ENCODE data around the gene MGST3.
A peak's percentile ranks its signal among the peaks of the same experiment; 100 is the strongest.
"Not testable (repeated sequence)": the region's sequence is repeated elsewhere in the genome, so short reads cannot be mapped to it uniquely, and the experiment has no call there.

The MGST3 gene

DNA sequence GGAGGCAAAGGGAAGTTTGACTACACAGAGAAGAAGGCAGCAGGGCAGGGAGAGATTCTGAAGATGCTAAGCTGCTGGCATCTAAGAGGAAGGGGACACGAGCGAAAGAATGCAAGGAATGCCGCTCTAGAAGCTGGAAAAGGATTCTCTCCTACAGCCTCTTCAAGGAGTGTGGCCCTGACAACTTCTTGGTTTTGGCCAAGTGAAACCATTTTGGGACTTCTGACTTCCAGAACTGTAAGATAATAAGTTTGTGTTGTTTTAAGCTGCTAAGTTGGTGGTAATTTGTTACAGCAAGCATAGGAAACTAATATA lies 28.5 kb downstream of the MGST3 start:
- DNase-seq: no peak

DNA sequence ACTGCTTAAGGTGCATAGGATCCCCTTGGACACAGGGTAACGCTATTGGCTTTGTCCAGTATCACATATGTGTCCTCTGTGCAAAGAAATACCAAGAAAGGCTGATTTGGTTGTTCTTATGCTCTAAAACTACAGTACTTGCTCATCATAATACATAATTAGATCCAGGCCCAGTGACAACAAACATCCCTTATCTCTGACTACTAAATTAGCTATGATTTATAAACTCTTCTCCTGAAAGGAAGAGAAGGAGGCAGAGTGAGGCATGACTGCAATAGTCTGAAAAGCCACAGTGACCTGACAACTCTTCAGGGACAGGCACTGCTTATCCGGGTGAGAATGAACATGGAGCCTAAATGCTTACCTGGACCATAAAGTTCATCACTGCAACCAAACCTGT lies 30.7 kb downstream of the MGST3 start:
- DNase-seq: no peak

DNA sequence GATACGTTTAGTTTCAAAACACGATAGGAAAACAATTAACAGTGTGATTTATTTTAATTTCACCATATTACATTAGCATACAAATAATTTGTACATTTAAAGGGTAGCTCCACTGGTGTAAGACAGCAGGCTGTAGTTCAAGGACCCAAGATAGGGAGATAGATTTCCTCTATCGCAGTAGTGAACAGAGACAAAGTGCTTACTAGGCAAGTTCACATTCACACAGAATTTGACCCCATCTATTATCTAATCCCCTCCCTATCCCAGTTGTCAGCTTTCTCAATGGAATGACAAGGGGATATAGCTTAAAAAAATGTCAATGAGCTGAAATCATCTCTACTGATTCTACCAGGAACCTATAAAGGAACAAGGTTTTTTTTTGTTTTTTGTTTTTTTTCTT lies 31.2 kb downstream of the MGST3 start:
- DNase-seq: no peak

DNA sequence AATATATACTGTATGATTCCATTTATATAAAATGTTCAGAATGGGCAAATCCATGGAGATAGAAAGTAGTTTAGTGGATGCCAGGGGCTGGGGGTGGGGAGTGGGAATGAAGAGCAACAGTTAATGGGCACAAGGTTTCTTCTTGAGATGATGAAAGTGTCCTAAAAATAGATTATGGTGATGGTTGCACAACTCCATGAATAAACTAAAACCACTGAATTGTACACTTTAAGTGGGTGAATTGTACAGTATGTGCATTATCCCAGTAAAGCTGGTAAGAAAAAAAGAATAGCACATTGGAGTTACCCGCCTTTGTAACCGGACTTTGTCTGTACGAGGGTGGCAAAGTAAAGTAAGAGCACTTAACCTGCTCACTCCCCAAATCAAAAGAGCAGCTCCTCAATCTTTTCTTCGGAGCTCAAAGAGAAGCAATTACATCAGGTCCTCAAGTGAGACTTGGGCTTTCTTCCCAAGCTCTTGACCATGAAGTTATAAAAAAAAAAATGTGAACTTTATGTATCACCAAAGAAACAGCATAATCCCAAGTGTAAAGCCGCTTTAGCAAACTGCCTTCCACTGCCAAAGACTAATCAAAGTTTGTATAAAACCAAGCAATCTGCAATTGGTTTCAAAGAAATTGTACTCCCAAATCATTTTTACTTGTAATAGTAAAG lies 35.3 kb downstream of the MGST3 start:
- no peak for DNase-seq

DNA sequence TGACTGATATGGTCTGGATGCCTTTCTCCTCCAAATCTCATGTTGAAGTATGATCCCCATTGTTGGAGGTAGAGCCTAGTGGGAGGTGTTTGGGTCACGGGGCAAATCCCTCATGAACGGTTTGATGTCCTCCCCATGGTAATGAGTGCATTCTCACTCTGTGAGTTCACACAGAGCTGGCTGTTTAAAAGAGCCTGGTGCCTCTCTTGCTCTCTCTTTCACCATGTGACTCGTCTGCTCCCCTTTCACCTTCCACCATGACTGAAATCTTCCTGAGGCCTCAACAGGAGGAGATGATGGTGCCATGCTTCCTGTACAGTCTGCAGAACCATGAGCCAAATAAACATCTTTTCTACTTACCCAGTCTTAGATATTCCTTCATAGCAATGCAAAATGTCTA lies 37.1 kb downstream of the MGST3 start:
- DNase-seq: no peak

DNA sequence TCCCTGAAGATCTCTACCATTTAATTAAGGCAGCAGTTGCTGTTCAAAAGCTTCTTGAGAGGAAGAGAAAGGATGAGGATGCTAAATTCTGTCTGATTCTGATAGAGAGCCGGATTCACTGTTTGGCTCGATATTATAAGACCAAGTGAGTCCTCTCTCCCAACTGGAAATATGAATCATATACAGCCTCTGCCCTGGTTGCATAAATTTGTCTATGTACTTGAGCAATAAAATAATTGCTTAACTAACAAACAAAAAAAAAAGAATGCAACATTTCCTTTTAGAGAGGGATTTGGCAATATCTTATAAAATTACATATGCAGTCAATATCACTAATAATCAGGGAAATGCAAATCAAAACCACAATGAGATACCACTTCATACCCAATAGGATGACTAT lies 40.5 kb downstream of the MGST3 start:
- no peak for DNase-seq

DNA sequence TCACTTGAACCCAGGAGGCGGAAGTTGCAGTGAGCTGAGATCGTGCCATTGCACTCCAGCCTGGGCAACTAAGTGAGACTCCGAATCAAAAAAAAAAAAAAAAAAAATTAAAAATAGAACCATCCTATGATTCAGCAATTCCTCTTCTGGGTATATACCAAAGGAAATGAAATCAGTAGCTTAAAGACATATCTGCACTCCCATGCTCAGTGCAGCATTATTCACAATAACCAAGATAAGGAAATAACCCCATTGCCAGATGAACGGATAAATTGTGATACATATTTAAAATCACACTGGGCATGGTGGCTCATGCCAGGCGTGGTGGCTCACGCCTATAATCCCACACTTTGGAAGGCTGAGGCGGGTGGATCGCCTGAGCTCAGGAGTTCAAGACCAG lies 43.6 kb downstream of the MGST3 start:
- no peak for DNase-seq

DNA sequence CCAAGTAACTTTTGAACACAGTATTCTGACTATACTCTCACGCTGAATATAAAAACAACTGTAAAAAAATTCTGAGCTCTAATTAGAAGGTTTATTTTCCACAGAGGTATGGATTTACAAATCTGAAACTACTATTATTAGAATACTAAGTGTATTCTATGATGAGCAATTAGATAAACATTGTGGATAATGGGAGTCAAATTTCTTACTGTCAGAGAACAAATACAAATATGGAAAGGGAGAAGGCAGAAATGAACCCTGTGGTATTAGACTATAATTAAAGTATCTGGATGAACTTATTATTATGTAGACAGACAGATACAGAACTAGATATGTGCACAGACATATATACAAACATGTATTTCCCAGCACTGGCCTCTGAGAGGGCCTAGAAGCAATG lies 44.8 kb downstream of the MGST3 start:
- DNase-seq: no peak

DNA sequence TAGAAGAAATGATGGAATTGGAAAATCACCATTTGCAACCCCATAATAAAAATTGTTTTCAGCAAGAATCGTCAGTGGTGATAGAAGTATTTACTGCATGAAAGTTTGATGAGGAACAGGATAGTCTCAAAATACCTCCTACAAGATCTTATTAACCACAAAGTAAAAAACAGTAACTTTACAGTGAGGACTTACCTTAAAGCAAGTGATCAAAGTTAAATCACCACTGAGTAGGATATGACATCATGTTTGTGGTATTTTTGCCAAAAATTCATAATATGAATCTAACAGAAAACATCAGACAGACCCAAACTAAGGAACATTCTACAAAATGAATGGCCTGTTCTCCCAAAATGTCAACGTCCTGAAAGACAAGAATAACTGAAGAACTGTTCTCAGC lies 47.5 kb downstream of the MGST3 start:
- no peak for DNase-seq

DNA sequence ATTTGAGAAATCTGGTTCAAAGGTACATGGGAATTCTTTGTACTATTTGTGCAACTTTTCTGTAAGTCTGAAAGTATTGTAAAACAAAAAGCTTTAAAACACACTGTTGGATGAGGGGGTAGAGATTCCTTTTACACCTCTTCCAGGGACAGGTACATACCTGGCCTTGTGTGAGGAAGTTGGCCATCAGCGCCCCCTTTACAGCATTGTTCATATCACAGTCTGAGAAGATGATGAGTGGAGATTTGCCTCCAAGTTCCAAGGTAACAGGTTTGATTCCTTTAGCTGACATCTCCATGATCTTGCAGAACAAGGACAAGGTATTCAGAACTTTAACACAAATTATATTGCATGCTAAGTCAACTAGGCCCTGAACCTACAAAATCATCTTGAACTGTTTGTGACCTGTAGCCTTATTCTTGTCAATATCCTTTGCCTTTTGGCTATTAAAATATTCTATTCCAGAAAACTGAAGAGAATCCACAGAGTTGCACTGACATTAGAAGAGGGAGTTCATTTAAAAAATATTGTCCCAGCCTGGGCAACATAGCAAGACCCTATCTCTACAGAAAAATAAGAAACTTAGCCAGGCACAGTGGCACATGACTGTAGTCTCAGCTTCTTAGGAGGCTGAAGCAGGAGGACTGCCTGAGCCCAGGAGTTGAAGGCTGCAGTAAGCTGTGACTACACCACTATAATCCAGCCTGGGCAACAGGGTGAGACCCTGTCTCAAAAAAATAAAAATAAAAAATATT lies 48.4 kb downstream of the MGST3 start:
- DNase-seq: no peak

DNA sequence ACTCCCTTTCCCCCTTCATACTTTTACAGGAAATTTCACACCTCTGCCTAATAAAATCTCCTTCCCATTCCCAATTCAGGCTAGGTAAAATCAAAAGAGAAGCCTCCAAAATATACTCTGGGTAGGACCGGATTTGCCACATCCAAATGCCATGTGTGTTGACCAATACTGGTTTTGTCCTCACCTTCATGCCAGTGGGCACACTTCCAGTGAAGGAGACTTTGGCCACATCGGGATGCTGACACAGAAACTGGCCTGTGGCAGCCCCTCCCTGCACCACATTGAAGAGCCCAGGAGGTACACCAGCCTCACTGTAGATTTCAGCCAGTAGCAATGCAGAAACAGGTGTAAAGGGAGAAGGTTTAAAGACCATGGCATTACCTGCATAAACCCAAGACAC lies 49.3 kb downstream of the MGST3 start:
- DNase-seq: no peak

DNA sequence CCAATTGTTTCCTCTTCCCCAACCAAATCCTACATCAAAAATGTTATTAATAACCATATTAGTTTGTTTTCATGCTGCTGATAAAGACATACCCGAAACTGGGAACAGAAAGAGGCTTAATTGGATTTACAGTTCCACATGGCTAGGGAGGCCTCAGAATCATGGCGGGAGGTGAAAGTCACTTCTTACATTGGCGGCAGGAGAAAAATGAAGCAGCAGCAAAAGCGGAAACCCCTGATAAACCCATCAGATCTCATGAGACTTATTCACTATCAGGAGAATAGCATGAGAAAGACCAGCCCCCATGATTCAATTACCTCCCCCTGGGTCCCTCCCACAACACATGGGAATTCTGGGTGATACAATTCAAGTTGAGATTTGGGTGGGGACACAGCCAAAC lies 49.7 kb downstream of the MGST3 start:
- DNase-seq: not testable (repeated sequence)

DNA sequence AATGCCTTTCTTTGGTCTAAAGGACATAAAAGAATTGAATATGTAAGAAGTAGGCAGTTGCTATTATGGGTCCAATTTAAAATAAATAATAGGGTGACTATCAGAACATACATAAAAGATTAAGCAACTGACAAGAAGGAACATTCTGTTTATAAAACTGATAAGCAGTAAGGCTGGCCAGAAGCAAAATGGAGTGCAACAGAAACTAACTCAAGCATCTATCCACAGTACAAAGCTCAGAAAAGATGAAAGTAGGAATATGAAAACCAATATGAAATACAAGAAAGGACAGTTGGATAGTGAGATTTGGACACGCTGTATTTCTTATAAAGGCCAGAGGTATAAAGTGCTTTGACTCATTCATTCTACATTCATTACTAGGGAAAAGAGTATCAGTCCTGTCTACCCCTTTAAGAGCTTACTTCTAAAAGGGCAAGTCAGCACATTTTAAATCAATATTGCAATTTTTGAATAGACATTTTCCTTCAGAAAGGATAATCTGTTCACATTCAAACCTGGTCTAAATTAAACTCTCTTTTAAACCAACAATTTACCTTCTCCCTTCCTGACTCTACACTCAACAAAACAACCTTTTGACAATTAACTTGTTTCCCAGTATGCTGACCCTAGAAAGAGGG lies 52.9 kb downstream of the MGST3 start:
- no peak for DNase-seq

DNA sequence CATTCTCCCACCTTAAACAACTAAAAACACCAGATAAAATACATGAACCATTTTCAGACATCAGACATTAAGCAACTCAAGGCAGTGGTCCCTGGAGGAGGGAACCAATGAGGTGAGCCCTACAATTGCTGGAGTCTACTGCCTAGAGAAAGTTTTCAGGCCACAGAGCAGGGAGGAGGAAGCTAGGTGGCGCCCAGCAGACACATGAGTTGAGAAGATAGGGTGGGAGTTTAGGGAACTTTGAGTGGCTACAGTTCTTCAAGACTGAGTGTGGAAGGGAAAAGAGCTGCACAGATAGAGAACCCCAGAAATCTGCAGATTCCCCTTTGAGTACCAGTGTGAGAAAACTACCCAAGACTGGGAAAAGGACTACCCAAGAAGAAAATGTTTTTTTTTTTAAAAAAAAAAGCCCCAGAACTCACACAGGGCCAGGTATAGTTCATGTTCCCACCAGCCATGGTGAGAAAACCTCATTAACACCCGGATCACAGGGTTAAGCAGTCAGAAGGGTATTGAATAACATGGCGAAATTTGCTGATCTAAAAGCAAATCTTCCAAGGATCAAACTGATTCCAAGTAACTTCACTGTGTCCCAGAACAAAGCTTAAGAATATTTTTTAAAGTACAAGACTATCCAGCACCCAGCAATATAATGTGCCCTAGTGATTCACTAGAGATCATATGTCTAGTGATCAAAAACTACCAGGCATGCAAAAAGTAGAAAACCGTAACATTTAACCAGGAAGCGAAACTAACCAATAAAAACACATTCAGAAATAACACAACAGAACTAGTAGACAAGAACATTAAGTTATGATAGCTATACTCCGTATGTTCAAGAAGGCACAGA lies 55.3 kb downstream of the MGST3 start:
- no peak for DNase-seq

DNA sequence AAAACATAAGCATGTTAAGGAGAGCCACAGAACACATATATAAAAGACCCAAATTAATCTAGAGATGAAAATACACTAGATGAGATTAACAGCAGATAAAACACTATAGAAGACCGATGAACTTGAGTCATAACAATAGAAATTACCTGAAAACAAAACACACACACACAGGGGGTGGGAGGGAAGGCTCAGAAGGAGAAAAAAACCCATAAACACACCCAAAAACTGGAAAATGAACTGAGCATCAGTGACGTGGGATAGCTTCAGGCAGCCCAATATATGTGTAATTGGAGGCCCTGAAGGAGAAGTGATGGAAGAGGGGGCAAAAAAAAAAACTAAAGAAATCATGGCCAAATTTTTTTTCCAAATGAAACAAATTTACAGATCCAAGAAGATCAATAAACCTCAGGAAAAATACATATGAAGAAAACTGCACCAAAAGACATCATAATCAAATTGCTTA lies 56.0 kb downstream of the MGST3 start:
- DNase-seq: no peak

DNA sequence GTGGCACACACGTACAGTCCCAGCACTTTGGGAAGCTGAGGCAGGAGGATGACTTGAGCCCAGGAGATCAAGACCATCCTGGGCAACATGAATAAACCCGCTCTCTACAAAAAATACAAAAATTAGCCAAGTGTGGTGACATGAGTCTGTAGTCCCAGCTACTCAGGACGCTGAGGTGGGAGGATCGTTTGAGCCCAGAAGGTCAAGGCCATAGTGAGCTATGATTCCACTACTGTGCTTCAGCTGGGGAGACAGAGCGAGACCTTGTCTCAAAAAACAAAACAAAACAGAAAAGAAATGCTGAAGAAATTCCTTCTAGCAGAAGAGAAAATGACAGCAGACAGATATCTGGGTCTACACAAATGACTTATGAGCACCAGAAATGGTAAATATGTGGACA lies 57.0 kb downstream of the MGST3 start:
- no peak for DNase-seq

DNA sequence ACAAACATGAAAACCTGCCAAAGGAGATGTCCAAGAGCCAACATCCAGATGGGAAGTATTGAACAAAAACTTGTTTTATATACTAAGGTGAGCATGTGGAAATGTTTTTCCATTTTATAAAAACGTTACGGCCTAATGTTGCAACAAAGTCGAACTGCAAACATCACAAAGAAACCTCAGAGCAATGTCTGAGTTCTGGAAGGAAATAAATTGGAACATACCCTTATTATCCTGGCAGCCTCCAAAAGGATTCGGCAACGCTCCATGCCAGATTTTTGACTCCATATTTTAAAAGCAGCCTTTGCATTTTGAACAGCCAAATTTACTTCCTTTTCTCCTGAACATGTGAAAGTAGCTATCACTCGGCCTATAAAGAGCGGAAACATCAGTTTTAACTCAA lies 64.0 kb downstream of the MGST3 start:
- no peak for DNase-seq

DNA sequence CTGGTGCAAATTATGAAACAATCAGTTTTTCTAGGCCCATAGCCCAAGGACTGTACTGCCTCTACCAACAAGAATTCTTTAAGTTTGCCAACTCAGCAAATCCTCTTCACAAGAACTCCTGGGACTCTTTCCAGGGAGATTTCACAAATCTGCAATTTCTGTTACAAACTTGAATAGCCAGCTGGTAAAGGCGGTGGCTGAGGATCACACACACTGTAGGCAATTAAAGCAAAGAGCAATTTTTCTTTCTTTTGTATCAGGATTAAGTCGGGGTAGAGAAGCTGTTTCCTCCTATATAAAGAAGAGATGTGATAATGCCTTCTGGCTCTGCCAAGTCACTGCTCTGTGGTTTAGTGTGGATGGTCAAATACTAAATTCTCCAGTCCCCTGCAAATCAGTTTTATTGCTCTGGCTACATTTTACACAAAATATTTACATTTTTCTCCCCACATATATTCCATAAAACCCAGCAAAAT lies 65.6 kb downstream of the MGST3 start:
- DNase-seq: no peak

DNA sequence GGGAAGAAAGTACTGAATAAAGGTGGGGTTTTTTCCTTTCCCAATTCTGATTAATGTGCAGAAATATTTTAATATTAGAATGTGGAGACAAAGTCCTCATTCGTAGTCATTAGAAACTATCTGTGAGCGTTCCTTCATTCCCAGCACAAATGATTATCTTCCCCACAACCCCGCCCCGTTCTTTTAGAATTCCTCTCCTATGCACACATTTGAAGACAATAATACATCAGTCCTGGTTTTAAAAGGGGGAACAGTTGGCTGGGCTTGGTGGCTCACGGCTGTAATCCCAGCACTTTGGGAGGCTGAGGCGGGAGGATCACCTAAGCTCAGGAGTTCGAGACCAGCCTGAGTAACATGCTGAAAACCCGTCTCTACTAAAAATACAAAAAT lies 66.5 kb downstream of the MGST3 start:
- no peak for DNase-seq

DNA sequence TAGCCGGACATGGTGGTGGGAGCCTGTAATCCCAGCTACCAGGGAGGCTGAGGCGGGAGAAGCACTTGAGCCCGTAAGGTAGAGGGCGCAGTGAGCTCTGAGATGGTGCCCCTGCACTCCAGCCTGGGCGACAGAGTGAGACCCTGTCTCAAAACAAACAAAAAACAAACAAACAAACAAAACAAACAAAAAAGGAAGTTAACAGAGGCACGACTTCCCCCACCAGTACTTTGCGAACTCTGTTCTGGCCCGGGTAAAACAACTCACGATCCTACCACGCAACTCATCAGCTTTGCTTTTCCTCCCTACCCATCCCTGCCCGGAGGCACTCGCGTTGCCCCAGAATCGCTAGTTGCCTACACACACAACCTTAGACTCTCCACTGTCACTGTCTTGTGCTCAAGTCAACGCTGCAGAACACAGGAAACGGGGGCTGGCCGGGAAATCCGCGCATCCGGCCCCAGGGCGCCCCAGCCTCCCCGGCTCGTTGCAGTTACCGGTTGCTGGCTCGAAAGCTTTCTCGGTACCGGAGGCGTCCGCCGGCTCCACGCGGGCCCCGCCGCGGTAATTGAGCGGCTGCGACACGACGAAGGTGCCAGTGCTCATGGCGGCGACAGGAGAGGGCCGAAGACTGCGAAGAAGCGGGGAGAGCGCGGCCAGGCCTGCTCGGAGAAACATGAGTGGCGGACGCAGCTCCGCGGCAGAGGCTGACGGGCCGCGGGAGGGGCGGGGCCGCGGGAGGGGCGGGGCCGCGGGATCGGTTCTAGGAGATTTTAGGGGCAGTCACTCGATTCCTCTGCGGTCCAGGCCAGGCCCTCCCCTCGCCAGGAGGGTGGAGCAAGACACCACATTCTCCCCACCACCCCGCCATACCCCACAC lies 67.1 kb downstream of the MGST3 start, which contains the start of gene ALDH9A1:
Gene ALDH9A1 (minus strand): TSS at position 682 of the 880 bp plus-strand sequence. CDS start 4 bp downstream, at position 678.
- peak; percentile 83 to 87 for DNase-seq

DNA sequence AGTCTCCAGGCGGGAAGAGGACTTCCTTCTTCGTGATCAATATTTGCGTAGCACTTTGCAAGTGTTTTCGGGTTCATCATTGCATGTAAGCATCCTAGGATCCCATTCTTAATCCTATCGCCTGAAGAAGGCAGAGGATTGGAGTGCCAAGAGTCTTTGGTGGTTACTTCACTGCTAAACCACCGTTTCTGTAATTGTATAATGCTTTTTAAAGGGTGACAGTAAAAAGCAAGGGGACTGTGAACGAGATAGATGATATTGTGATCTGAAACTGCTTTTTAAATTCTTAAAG lies 67.7 kb downstream of the MGST3 start:
- DNase-seq: no peak

DNA sequence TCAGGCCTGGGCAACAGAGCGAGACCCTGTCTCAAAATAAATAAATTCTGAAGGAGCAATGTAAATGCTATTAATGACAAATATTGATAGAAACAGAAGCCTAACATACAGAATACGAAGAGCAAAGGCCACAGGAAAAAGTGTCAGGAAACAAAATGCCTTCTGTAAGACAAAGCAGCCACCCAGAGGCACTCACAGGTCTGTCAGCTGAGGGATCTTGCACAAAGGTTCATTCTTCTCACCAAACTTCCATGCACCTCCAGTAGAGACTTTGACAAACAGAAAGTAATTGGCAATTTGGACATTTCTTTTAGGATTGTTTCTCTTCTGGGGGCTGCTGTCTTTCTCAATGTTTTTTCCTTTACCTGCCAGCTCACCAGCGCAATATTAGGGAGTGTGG lies 68.5 kb downstream of the MGST3 start:
- no peak for DNase-seq

Data from stimulated activated CD4-positive, alpha-beta T cell treated with anti-CD3 and anti-CD28 coated beads, Interleukin-4, amount 100 ng/mL, for 4 hours (primary cell).